GM19468 (cell line): Measurements from ENCODE around the gene KRT1.
"Not testable (repeated sequence)": the region's sequence is repeated elsewhere in the genome, so short reads cannot be mapped to it uniquely, and the experiment has no call there.

Experiments used
- ATAC-seq: cut with Tn5 transposase; IDR thresholded peaks from one replicate; pipeline ENCODE4 v1.9.1; 2021; ENCODE audit warnings: mild to moderate bottlenecking, moderate library complexity, moderate number of reproducible peaks; ENCODE audit not compliant: unreplicated experiment; ENCODE audit errors: extremely low read depth

Gene KRT1

GRCh38 chr12:52680363-52680762 is at the start of gene KRT1:
KRT1 (minus strand) TSS chr12:52680407; CDS start chr12:52680348, 59 bp downstream.
- ATAC-seq, result no peak

- no peak for ATAC-seq
Measured at GRCh38 chr12:52729147-52729546, 48.9 kb upstream of the KRT1 start.

DNA sequence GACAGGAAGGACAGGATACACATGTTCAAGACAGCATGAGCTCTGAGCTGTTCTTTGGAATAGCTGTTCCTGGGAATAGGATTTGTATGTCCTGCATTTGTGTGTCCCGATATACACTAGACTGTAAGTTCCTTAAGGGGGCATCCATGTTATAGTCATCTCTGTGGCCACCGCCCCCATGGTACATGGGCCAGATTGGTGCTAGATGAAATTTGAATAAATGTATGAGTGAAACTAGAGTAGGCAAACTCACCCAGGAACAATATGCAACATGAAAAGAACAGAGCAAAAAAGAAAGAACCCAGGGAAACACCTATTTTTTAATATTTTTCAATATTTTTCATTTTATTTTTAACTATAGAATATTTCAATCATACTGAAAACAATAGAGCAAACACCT is 48.2 kb upstream of the KRT1 start:
- no peak for ATAC-seq

DNA sequence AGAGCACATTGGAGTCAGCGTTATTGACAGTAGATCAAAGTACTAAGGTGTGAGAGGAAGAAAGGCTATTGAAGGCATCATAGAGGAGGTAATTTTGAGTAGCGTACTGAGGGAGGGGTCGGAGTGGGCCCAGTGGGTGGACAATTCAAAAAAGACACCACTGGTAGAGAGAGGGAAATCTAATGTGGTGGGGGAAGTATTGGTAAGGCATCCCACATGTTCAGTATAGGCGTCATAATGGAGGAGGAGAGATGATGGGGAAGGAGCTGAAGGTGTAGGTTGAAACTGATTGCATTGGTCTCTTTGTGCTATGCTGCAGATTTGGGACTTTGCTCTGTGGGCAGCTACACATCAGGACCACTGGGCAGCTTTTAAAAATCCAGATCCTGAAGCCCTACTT is 46.8 kb upstream of the KRT1 start:
- ATAC-seq, result no peak

DNA sequence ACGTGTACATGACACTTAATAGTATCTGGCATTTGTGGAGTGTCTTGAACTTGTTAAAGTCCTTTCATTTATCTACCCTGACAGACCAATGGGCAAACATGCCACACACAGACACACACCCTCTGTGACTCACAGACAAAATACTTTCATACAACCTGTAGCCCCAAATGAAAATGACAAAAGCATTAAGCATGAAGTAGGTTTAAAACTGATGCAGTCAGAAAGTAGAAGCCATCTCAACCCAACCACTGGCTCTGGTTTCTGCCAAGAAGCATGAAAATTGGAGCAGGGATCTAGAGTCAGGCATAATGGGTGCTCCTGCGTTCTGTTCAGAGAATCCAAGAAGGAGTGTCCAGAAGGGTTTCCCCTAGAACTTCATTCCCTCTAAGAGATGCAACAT is 46.2 kb upstream of the KRT1 start:
- ATAC-seq, result no peak

- ATAC-seq, result no peak
Measured at GRCh38 chr12:52724384-52724783, 44.2 kb upstream of the KRT1 start.

DNA sequence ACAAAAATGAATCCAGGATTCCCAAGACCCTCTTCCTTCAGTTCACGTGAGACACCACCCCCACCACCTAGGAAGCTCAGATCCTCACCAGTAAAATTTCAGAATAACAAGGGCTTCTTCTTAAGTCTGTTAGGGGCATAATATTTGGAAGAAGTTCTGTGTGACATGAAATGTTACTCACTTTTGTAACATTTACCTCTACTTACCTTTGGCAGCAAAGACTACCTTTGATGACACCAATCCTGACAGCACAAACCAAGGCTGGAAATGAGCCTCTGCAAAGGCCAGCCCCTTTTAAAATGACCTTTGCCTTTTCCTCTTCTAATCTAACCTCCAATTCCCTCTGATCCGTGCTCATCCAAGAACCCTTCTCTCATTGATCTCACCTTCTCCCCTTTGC is 42.5 kb upstream of the KRT1 start:
- ATAC-seq, result no peak

GRCh38 chr12:52721838-52722470 is 41.7 kb upstream of the KRT1 start:
- no peak for ATAC-seq

DNA sequence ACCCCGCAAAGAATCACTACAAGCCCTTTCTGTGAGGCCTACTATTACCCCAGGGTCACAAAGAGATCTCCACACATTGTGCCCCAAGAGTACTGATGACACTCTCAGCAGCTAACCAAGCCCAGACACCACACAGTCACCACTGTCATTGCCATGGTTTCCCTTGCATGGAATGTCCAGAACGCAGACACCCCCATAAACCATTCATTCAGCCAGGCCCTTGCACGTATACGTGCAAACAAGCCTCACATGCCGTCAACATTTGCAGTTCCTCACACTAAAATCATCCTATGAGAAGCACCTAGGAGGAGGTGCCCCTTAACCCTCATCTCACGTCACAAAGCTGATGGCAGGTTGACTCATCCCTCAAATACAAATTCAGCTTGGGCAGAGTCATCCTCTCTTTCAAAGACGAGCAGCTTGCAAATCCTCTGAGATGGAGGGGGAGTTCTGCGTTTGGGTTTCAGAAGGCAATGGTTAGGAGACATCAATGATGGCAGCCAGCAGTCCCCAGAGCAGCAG is 40.2 kb upstream of the KRT1 start:
- ATAC-seq, result no peak

GRCh38 chr12:52716061-52716460 is 35.9 kb upstream of the KRT1 start:
- no peak for ATAC-seq

GRCh38 chr12:52715416-52715815 is 35.2 kb upstream of the KRT1 start:
- ATAC-seq, result no peak

DNA sequence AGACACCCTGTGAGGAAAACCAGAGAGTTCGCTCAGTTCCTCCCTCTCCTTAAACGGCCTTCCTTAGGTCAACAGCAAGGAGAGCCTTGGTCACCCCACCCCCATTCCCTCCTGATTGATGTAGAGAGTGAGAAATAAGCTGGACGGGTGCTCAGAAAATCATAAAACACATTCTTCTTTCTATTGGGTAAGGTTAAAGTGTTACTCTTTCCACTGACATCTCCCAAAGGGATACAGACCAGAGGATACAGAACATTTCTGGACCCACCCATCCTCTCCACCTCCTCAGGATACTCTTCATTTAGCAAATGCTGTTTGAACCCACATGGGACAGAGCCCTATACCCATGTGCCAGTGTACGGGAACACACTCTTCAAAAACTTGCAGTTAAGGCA is 34.7 kb upstream of the KRT1 start:
- ATAC-seq, result no peak

- ATAC-seq, result no peak
Measured at GRCh38 chr12:52713960-52714886, 34.0 kb upstream of the KRT1 start.

- ATAC-seq, result not testable (repeated sequence)
Measured at GRCh38 chr12:52712122-52712521, 31.9 kb upstream of the KRT1 start.

DNA sequence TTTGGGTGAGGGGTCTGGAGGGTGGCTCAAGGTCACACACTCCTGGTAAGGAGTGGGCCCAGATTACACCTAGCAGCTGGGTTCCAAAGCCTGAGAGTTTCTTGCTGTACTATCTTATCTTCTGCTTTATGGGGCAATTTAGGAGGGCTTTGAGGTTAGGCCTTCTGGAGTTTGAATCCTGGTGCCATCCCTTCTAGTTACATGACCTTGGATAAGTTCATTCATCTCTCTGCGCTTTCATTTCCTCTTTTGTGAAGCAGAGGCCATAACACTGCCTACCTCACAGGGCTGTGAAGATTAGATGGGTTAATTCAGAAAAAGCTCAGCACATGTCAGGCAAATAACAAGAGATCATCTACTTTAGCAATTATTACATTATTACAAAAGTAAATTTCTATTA is 30.5 kb upstream of the KRT1 start:
- no peak for ATAC-seq

DNA sequence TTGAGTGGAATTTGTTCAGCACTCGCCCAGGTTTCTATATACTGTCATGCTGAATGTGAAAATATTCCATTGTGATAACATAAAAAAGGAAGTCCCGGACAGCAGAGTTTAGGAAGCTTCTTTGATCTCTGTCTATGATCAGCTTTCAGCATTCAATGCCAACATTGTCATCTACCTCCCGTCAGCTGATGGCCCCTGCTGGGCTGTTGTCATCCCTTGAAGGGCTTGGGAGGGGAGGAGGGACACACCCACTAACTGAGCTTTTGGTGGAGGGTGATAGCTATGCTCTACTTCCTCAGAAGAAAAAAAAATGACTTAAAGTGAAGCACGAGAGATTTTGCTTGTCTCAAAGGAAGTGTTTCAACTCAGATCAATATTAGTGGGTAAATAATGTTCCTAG is 27.8 kb upstream of the KRT1 start:
- ATAC-seq, result no peak

- ATAC-seq, result no peak
Measured at GRCh38 chr12:52704464-52704863, 24.3 kb upstream of the KRT1 start.

DNA sequence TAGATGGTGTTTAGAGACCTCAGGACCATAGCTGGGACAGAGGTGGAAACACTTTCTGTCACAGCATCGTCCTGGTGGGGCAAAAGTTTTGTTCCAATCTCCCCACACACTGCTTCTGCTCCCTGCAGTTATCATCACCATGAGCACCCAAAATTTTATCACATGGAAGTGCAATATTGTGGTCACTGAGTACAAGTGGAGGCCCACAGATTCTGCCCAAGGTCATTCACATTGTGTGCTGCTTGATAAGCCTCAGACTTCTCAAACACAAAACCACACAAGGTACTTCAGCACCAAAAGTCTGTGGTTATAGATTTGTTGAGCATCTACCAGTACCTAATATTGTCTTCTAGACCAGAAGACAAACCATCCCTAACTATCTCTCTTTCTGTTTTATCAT is 23.7 kb upstream of the KRT1 start:
- ATAC-seq, result no peak

DNA sequence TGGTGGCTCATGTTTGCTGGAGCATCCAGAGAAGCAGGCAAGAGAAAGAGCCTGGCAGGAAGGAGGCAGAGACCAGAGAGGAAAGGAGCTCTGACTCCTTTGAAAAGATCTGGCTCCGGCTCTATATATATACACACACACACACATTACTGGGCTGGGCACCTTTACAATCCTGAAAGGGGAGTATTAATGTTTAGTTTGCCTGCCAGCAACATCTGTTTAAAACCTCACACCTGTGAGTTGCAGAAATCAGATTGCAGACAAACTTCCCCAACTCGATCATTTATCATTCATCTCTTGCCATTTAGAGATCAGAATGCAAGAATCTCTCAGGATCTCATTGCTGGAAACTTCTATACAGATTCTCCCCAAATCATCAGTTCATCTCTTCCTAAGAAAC is 23.2 kb upstream of the KRT1 start, which contains the start of gene KRT77:
TSS of gene KRT77 (minus strand) at position 101 of the 400 bp plus-strand sequence. CDS start at position 11, 90 bp downstream.
- no peak for ATAC-seq

DNA sequence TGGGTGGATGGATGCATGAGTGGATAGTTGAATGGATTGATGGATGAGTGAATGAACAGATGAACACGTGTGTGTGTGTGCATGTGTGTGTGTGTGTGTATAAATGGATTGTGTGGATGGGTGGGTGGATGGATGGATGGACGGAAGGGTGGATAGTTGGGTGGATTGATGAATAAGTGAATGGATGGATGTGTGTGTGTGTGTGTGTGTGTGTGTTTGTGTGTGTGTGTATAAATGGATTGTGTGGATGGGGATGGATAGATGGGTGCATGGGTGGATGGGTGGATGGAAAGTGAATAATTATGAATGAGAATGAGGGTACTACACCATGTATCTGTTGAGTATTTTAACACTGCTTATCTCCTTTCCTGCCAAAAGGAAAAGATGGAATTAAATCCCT is 22.1 kb upstream of the KRT1 start:
- no peak for ATAC-seq

DNA sequence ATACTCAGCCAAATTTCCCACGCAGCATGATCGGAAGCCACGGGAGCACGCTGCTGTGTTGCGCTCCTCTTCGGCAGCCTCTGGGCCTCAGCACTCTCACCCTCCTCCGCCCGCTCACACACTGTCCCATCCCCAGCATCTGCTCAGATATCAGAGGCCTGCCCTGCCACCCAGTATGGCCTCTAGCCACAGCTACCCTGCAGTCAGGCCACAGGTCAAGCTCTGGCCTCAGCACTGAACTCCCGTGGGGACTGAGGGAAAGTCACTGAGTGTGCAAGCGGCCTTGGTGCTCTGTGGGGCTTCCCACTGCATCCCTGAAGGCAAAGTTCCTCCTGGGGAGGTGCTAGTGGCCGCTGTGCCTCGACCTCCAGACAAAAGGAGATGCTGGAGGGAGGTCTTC is 21.1 kb upstream of the KRT1 start:
- no peak for ATAC-seq
